HepG2 (cell line): Measurements from ENCODE around the gene ABCC12. TPM values are rescaled to one million over a fixed set of nuclear protein-coding genes. Genes with fewer than 3 reads are reported as not detected.

Source experiments
- CBX2 ChIP-seq, 2 experiments: fragments of 200-600 bp in 1 of 2; sonication (generic); formaldehyde crosslinking in 1 of 2; IDR thresholded peaks; 2 replicates each; pipeline versions ENCODE4 v1.7.0 to v1.8.1; 2018 to 2022; ENCODE audit warnings: low read depth in 2 of 2, low read length in 1 of 2, mild to moderate bottlenecking in 1 of 2, missing genetic modification reagents in 1 of 2
- CCAR2 ChIP-seq: fragments of 200-400 bp; formaldehyde crosslinking; optimal IDR thresholded peaks from 2 replicates; pipeline ENCODE3; 2018; ENCODE audit warnings: low read depth, mild to moderate bottlenecking, low read length, moderate library complexity
- FOXJ3 ChIP-seq: sonication (generic); formaldehyde crosslinking; IDR thresholded peaks from 2 replicates; pipeline ENCODE4 v1.4.0; 2020; ENCODE audit warnings: missing genetic modification reagents, mild to moderate bottlenecking, borderline replicate concordance
- HCFC1 ChIP-seq: fragments of 150-350 bp; IDR thresholded peaks from 2 replicates; pipeline ENCODE4 v1.6.1; 2014; ENCODE audit warnings: low read depth, low read length
- MTF2 ChIP-seq: sonication (generic); formaldehyde crosslinking; IDR thresholded peaks from 2 replicates; pipeline ENCODE4 v1.5.0; 2020; ENCODE audit warnings: missing genetic modification reagents, borderline replicate concordance
- RAD21 ChIP-seq: fragments of 450-650 bp; formaldehyde crosslinking; IDR thresholded peaks from 2 replicates; pipeline ENCODE4 v1.5.0; 2020; ENCODE audit warnings: mild to moderate bottlenecking
- SAP130 ChIP-seq: IDR thresholded peaks from 2 replicates; pipeline ENCODE4 v1.6.1; 2016; ENCODE audit warnings: low read depth
- SMARCE1 ChIP-seq: fragments of 450-650 bp; IDR thresholded peaks from 2 replicates; pipeline ENCODE4 v1.6.1; 2017; ENCODE audit warnings: borderline replicate concordance
- SMC3 ChIP-seq: IDR thresholded peaks from 2 replicates; pipeline ENCODE4 v1.6.1; 2011; ENCODE audit warnings: low read length, improper control_type of control experiment
- STAT5B ChIP-seq: sonication (generic); formaldehyde crosslinking; IDR thresholded peaks from 2 replicates; pipeline ENCODE4 v1.4.0; 2020; ENCODE audit warnings: missing genetic modification reagents
- TBL1XR1 ChIP-seq: fragments of 150-350 bp; IDR thresholded peaks from 2 replicates; pipeline ENCODE4 v1.6.1; 2014; ENCODE audit warnings: borderline replicate concordance, low read length; ENCODE audit not compliant: partially characterized antibody
- ZKSCAN8 ChIP-seq: IDR thresholded peaks from 2 replicates; pipeline ENCODE4 v1.6.1; 2016; ENCODE audit warnings: borderline replicate concordance, missing genetic modification reagents, missing compliant biosample characterization
- ZNF234 ChIP-seq: sonication (generic); formaldehyde crosslinking; conservative IDR thresholded peaks from 2 replicates; pipeline ENCODE4 v1.5.1; 2020; ENCODE audit warnings: mild to moderate bottlenecking, missing genetic modification reagents
- ZNF431 ChIP-seq: sonication (generic); formaldehyde crosslinking; IDR thresholded peaks from 2 replicates; pipeline ENCODE4 v1.9.0; 2022; ENCODE audit warnings: missing genetic modification reagents, low read depth, mild to moderate bottlenecking, borderline replicate concordance
- ZNF713 ChIP-seq: sonication (generic); formaldehyde crosslinking; IDR thresholded peaks from 2 replicates; pipeline ENCODE4 v1.4.0; 2020; ENCODE audit warnings: mild to moderate bottlenecking, missing genetic modification reagents
- ZSCAN30 ChIP-seq: sonication (generic); formaldehyde crosslinking; IDR thresholded peaks from 2 replicates; pipeline ENCODE4 v1.5.0; 2020; ENCODE audit warnings: mild to moderate bottlenecking, missing genetic modification reagents
- polyA plus RNA-seq, 8 experiments: library from polyadenylated mRNA; depleted of rRNA in 3 of 8; stranded (reverse) in 7 of 8; unstranded in 1 of 8; fragments of >200 nt; fragmentation: Illumina TruSeq in 4 of 8; extraction: Trizol in 4 of 8; gene quantifications; 2 replicates each; pipeline versions ENCODE4 v1.2.1 to v1.2.3, GENCODE V29; 2011 to 2016; ENCODE audit warnings: low read depth in 4 of 8, missing spikeins in 1 of 8, mixed read lengths in 1 of 8; ENCODE audit not compliant: insufficient read depth in 1 of 8
- total RNA-seq, 5 experiments: library from RNA; depleted of rRNA; stranded (reverse); fragments of >200 nt; fragmentation: Illumina TruSeq; extraction: Trizol; gene quantifications; 2 replicates each; pipeline ENCODE4 v1.2.3, GENCODE V29; 2016; ENCODE audit warnings: low read depth in 1 of 5
- TF ChIP-seq, protein P1 (sequence below): sonication (generic); formaldehyde crosslinking; conservative IDR thresholded peaks from 2 replicates; pipeline ENCODE4 v1.4.0; 2020; ENCODE audit warnings: mild to moderate bottlenecking, missing genetic modification reagents, moderate library complexity
- TF ChIP-seq, protein P2 (sequence below): sonication (generic); formaldehyde crosslinking; IDR thresholded peaks from 2 replicates; pipeline ENCODE4 v1.4.0; 2020; ENCODE audit warnings: mild to moderate bottlenecking, missing genetic modification reagents, borderline replicate concordance
- TF ChIP-seq, protein P3 (sequence below): sonication (generic); formaldehyde crosslinking; IDR thresholded peaks from 2 replicates; pipeline ENCODE4 v1.4.0; 2020; ENCODE audit warnings: missing genetic modification reagents

The ABCC12 gene
- total and polyA plus RNA-seq, 2 of the 13 experiments (the other 11 are each of a cell fraction or from before 2014, with no cell fraction given) = not detected

DNA sequence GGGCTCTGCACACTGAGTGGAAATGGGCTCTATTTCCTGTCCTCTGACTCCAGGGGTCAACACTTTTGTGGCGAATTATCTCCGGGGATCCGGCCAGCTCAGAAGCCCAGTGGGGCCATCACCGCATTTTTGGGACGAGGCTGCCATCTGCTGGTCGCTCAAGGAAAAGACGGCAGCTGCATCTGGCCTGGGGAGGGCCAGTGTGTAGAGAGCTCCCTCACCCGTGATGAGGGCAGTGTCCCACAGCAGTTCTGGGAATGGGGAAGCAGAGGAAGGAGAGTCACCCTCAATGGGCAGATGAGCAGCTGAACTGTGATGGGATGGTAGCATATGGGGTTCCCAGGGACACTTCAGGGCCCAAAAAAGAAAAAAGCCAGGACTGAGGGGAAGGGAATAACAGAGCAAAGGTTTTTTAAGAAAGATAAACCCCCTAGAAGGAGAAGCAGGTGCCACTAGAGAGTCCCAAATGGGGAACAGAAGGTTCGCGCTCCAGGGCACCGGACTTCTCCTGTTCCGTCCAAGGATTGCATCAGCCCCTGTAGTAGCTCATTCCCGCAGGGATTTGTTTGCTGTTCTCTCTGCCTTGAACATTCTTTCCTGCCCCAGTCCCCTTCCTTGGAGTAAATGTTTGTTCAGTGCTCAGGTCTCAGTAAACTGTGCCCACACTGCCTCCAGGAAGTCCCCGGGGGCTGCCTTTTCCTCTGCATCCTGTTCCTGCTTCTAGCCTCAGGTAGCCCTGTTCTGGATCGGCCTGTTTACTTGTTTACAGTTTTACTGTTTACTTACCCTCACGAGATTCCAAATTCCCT, 9.3 kb upstream of the ABCC12 start (continued):
- peak; percentile 56; the same call in 1 of the 2 replicates for TF ChIP-seq ZSCAN30
- TF ChIP-seq, protein P1, sequence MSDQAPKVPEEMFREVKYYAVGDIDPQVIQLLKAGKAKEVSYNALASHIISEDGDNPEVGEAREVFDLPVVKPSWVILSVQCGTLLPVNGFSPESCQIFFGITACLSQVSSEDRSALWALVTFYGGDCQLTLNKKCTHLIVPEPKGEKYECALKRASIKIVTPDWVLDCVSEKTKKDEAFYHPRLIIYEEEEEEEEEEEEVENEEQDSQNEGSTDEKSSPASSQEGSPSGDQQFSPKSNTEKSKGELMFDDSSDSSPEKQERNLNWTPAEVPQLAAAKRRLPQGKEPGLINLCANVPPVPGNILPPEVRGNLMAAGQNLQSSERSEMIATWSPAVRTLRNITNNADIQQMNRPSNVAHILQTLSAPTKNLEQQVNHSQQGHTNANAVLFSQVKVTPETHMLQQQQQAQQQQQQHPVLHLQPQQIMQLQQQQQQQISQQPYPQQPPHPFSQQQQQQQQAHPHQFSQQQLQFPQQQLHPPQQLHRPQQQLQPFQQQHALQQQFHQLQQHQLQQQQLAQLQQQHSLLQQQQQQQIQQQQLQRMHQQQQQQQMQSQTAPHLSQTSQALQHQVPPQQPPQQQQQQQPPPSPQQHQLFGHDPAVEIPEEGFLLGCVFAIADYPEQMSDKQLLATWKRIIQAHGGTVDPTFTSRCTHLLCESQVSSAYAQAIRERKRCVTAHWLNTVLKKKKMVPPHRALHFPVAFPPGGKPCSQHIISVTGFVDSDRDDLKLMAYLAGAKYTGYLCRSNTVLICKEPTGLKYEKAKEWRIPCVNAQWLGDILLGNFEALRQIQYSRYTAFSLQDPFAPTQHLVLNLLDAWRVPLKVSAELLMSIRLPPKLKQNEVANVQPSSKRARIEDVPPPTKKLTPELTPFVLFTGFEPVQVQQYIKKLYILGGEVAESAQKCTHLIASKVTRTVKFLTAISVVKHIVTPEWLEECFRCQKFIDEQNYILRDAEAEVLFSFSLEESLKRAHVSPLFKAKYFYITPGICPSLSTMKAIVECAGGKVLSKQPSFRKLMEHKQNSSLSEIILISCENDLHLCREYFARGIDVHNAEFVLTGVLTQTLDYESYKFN = peak; percentile 76
- TF ChIP-seq SMARCE1 = no peak
- peak; percentile 87; the same call in 1 of the 2 replicates for TF ChIP-seq ZNF713 (CRISPR knock-in tag)
- TF ChIP-seq SAP130 (CRISPR knock-in tag) = peak; percentile 51
- TF ChIP-seq, protein P2, sequence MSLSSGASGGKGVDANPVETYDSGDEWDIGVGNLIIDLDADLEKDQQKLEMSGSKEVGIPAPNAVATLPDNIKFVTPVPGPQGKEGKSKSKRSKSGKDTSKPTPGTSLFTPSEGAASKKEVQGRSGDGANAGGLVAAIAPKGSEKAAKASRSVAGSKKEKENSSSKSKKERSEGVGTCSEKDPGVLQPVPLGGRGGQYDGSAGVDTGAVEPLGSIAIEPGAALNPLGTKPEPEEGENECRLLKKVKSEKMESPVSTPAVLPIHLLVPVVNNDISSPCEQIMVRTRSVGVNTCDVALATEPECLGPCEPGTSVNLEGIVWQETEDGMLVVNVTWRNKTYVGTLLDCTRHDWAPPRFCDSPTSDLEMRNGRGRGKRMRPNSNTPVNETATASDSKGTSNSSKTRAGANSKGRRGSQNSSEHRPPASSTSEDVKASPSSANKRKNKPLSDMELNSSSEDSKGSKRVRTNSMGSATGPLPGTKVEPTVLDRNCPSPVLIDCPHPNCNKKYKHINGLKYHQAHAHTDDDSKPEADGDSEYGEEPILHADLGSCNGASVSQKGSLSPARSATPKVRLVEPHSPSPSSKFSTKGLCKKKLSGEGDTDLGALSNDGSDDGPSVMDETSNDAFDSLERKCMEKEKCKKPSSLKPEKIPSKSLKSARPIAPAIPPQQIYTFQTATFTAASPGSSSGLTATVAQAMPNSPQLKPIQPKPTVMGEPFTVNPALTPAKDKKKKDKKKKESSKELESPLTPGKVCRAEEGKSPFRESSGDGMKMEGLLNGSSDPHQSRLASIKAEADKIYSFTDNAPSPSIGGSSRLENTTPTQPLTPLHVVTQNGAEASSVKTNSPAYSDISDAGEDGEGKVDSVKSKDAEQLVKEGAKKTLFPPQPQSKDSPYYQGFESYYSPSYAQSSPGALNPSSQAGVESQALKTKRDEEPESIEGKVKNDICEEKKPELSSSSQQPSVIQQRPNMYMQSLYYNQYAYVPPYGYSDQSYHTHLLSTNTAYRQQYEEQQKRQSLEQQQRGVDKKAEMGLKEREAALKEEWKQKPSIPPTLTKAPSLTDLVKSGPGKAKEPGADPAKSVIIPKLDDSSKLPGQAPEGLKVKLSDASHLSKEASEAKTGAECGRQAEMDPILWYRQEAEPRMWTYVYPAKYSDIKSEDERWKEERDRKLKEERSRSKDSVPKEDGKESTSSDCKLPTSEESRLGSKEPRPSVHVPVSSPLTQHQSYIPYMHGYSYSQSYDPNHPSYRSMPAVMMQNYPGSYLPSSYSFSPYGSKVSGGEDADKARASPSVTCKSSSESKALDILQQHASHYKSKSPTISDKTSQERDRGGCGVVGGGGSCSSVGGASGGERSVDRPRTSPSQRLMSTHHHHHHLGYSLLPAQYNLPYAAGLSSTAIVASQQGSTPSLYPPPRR (CRISPR knock-in tag) = 0 out of 2 replicates have a peak, but pooled peaks have one; percentile 67
- no peak for TF ChIP-seq HCFC1
- no peak for TF ChIP-seq TBL1XR1
- peak; percentile 96 for TF ChIP-seq RAD21 (CRISPR knock-in tag)
- TF ChIP-seq ZNF234 (CRISPR knock-in tag) = no peak
- peak; percentile 76 for TF ChIP-seq SMC3
- peak; percentile 23 for TF ChIP-seq ZKSCAN8 (CRISPR knock-in tag)
- TF ChIP-seq FOXJ3 (CRISPR knock-in tag) = peak; percentile 51; the same call in 1 of the 2 replicates
- TF ChIP-seq CCAR2 = peak; percentile 1
- TF ChIP-seq, protein P3, sequence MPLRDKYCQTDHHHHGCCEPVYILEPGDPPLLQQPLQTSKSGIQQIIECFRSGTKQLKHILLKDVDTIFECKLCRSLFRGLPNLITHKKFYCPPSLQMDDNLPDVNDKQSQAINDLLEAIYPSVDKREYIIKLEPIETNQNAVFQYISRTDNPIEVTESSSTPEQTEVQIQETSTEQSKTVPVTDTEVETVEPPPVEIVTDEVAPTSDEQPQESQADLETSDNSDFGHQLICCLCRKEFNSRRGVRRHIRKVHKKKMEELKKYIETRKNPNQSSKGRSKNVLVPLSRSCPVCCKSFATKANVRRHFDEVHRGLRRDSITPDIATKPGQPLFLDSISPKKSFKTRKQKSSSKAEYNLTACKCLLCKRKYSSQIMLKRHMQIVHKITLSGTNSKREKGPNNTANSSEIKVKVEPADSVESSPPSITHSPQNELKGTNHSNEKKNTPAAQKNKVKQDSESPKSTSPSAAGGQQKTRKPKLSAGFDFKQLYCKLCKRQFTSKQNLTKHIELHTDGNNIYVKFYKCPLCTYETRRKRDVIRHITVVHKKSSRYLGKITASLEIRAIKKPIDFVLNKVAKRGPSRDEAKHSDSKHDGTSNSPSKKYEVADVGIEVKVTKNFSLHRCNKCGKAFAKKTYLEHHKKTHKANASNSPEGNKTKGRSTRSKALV (CRISPR knock-in tag) = 0 out of 2 replicates have a peak, but pooled peaks have one; percentile 32
- no peak for TF ChIP-seq ZNF431
- no peak for TF ChIP-seq STAT5B (CRISPR knock-in tag)
- no peak for TF ChIP-seq CBX2 (IDR thresholded peaks at IDR 0.05; ENCODE audit: low read depth, low read length)
- TF ChIP-seq CBX2 (CRISPR knock-in tag; IDR thresholded peaks at IDR 0.05; ENCODE audit: low read depth) = no peak
- TF ChIP-seq MTF2 (CRISPR knock-in tag) = peak; percentile 75; the same call in 1 of the 2 replicates
